B cell (primary cell): ENCODE measurements around the gene SMIM7. TPM values are rescaled to one million over a fixed set of nuclear protein-coding genes. Genes with fewer than 3 reads are reported as not detected.

Experiments used
- ATAC-seq: fragments of 200-7000 bp; cut with Tn5 transposase; one replicate; pipeline ENCODE4 v1.10.0; 2021; ENCODE audit warnings: low read depth, mild to moderate bottlenecking, moderate number of reproducible peaks, moderate library complexity
- CTCF ChIA-PET: fragments of 350-600 bp; sonication (Branson Sonifier 250); formaldehyde crosslinking; loops from one replicate; lab custom pipeline; 2021; ENCODE audit warnings: antibody characterized with exemption, inconsistent platforms; lab: Charles Lee
- POLR2A ChIA-PET: fragments of 350-600 bp; sonication (Branson Sonifier 250); formaldehyde crosslinking; loops from one replicate; lab custom pipeline; 2021; ENCODE audit warnings: antibody characterized with exemption; lab: Charles Lee
- DNase-seq: peaks from one replicate; pipeline ENCODE4 v3.0.0; 2013
- H2AFZ ChIP-seq: 2 replicates; pipeline ENCODE4 v1.6.1; 2012; ENCODE audit warnings: mild to moderate bottlenecking, low read depth, low read length; ENCODE audit not compliant: insufficient read depth, poor library complexity, severe bottlenecking
- H3K27ac ChIP-seq, 2 donors: 1 replicate in 1 of 2; 2 replicates in 1 of 2; pipeline ENCODE4 v1.5.1; 2012 to 2013; ENCODE audit warnings: low read length in 2 of 2, mild to moderate bottlenecking in 2 of 2, moderate library complexity in 1 of 2
- H3K27me3 ChIP-seq, 4 experiments: fragments of 200-600 bp in 1 of 4; sonication (generic) in 1 of 4; replicated peaks in 1 of 4; 1 replicate in 2 of 4; 2 replicates in 2 of 4; pipeline versions ENCODE4 v1.6.1 to v1.7.0; 2013 to 2016; ENCODE audit warnings: low read length in 3 of 4, mild to moderate bottlenecking in 2 of 4, mixed read lengths in 1 of 4, moderate library complexity in 1 of 4; ENCODE audit not compliant: insufficient read depth in 4 of 4, control insufficient read depth in 3 of 4; ENCODE audit errors: control extremely low read depth in 1 of 4
- H3K36me3 ChIP-seq, 2 experiments: replicated peaks in 1 of 2; 1 replicate in 1 of 2; 2 replicates in 1 of 2; pipeline versions ENCODE4 v1.6.1 to v1.7.1; 2013; ENCODE audit warnings: low read length in 1 of 2; ENCODE audit not compliant: insufficient read depth in 2 of 2, control insufficient read depth in 1 of 2; ENCODE audit errors: control extremely low read depth in 1 of 2, extremely low read depth in 1 of 2
- H3K4me1 ChIP-seq, 2 donors: fragments of 200-600 bp in 1 of 2; sonication (generic) in 1 of 2; 1 replicate in 1 of 2; 2 replicates in 1 of 2; pipeline versions ENCODE4 v1.5.1 to v1.6.1; 2013 to 2017; ENCODE audit warnings: low read length in 2 of 2; ENCODE audit not compliant: control insufficient read depth in 2 of 2, insufficient read depth in 2 of 2
- H3K4me2 ChIP-seq: replicated peaks from 2 replicates; pipeline ENCODE3; 2012; ENCODE audit warnings: mild to moderate bottlenecking, low read depth, low read length; ENCODE audit not compliant: poor library complexity, severe bottlenecking
- H3K4me3 ChIP-seq, 5 experiments: fragments of 200-600 bp in 1 of 5; sonication (generic) in 1 of 5; 1 replicate in 3 of 5; 2 replicates in 2 of 5; pipeline versions ENCODE4 v1.5.1 to v1.7.0; 2011 to 2016; ENCODE audit warnings: low read length in 4 of 5, mild to moderate bottlenecking in 4 of 5, low read depth in 2 of 5, control low read depth in 1 of 5, moderate library complexity in 1 of 5; ENCODE audit not compliant: insufficient read depth in 1 of 5; ENCODE audit errors: control extremely low read depth in 1 of 5, extremely low read depth in 1 of 5
- H3K79me2 ChIP-seq: fragments of 200-600 bp; sonication (generic); one replicate; pipeline ENCODE4 v1.6.0; 2016; ENCODE audit warnings: low read length; ENCODE audit not compliant: control insufficient read depth, insufficient read depth
- H3K9ac ChIP-seq: fragments of 200-600 bp; sonication (generic); 2 replicates; pipeline ENCODE4 v1.6.1; 2017; ENCODE audit warnings: mild to moderate bottlenecking, low read length, moderate library complexity
- H3K9me3 ChIP-seq, 3 donors: one replicate each; pipeline versions ENCODE4 v1.6.1 to v1.7.1; 2013; ENCODE audit warnings: low read length in 2 of 3; ENCODE audit not compliant: control insufficient read depth in 2 of 3, insufficient read depth in 1 of 3; ENCODE audit errors: control extremely low read depth in 1 of 3
- H4K20me1 ChIP-seq: 2 replicates; pipeline ENCODE4 v1.6.0; 2012; ENCODE audit warnings: mild to moderate bottlenecking, low read length; ENCODE audit not compliant: insufficient read depth, control insufficient read depth, poor library complexity, severe bottlenecking
- H3K27ac Mint-ChIP-seq: one replicate; pipeline ENCODE4 v1.8.0; 2021; ENCODE audit warnings: mixed read lengths
- H3K27me3 Mint-ChIP-seq: one replicate; pipeline ENCODE4 v1.8.0; 2021; ENCODE audit warnings: mixed read lengths
- H3K4me1 Mint-ChIP-seq: one replicate; pipeline ENCODE4 v1.8.0; 2021; ENCODE audit warnings: mixed read lengths
- H3K4me3 Mint-ChIP-seq: one replicate; pipeline ENCODE4 v1.8.0; 2021; ENCODE audit warnings: mixed read lengths
- H3K9me3 Mint-ChIP-seq: one replicate; pipeline ENCODE4 v1.8.0; 2022; ENCODE audit warnings: mixed read lengths; ENCODE audit not compliant: insufficient read depth
- CTCF ChIP-seq: fragments of 200-600 bp; IDR thresholded peaks from one replicate; pipeline ENCODE4 v1.8.0; 2022; ENCODE audit warnings: antibody characterized with exemption, mild to moderate bottlenecking
- EZH2 ChIP-seq: IDR thresholded peaks from 2 replicates; pipeline ENCODE4 v1.6.1; 2012; ENCODE audit warnings: borderline replicate concordance, low read depth, mild to moderate bottlenecking, moderate library complexity, low read length; ENCODE audit not compliant: insufficient read depth, poor library complexity, severe bottlenecking
- WGBS: methylation state at CpG from one replicate; pipeline ENCODE4 v1.1.5; 2013; ENCODE audit warnings: missing lambda C conversion rate; ENCODE audit not compliant: insufficient coverage; 5-methylcytosine and 5-hydroxymethylcytosine counted together
- intact Hi-C: fragments of 100-400 bp; cut with micrococcal nuclease; formaldehyde crosslinking; loops from one replicate; pipeline ENCODE4 v1.10.0; 2022
- polyA plus RNA-seq: library from polyadenylated mRNA; depleted of rRNA; stranded (reverse); fragments of >200 nt; gene quantifications from 2 replicates; pipeline ENCODE4 v1.2.3, GENCODE V29; 2012
- total RNA-seq, 2 donors: library from RNA; stranded (reverse); fragments of 120-200 nt in 1 of 2; gene quantifications; 1 replicate in 1 of 2; 2 replicates in 1 of 2; pipeline versions ENCODE4 v1.2.3 to v1.2.4, GENCODE V29; 2013 to 2022

SMIM7 gene
- total and polyA plus RNA-seq, 2 donors (not counting 1 experiment from before 2014, with no cell fraction given) = 54.7 to 133 TPM

DNA sequence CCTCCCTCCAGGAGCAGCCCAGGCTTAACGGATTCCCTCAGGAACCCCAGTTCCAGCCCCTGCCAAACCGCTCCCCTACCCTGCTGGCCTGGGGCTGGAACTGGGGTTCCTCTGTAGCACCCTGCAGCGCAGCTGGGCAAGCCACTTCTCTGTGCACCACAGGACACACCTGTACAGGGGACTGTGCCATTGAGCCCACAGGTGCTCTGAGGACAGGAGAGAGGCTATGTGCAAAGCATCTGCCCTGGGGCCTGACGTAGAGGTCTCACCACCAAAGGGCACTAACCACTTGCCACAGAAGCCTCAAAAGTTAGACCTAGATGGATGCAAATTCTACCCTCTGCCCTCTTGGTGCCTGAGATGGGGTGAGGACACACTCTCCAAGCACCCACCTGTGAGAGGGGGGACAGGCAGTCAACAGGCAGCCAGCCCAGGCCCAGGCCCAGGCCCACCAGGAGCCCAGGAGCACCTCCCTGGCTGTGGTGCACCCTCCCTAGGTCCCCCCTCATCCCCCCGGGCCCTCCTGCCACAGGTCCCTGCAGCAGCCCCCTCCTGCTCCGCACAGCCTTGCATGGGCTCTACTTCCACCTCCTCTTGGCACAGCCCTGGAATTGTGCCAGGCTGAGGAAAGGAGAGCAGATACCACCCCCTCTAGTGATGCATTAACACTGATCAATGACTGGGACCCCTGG is 60.1 kb downstream of the SMIM7 start:
- intact Hi-C loops = no loop called here
- DNase-seq (no peak), ATAC-seq (peak; percentile 52)
- Histone ChIP-seq H3K27ac (peak overlapping the region in 1 of 2 donors; percentile 33), H3K9me3 (peaks cover 0 to 5% (median 0%) of the 10 kb centered on the region in 3 donors), H3K4me3 (no peak overlapping the region), H4K20me1 (peaks cover 97% of the 10 kb centered on the region), H3K4me2 (no peak overlapping the region), H3K36me3 (peaks cover 0 to 4% of the 10 kb centered on the region in 2 experiments), H3K79me2 (peaks cover 100% of the 10 kb centered on the region), H2AFZ (no peak overlapping the region), H3K27me3 (no peaks in the 10 kb centered on the region), H3K9ac (no peak overlapping the region), H3K4me1 (peaks cover 9 to 40% of the 10 kb centered on the region in 2 donors)
- Mint-ChIP-seq H3K27me3 (no peaks in the 10 kb centered on the region), H3K27ac (peak overlapping the region; percentile 53), H3K9me3 (no peaks in the 10 kb centered on the region), H3K4me3 (no peak overlapping the region), H3K4me1 (peaks cover 68% of the 10 kb centered on the region)
- ChIA-PET CTCF (no interaction called here), POLR2A (interaction anchor here (1.2 kb wide), 1 partner anchor 12 kb away, joined by 6 read pairs; no protein-coding TSS in a partner anchor)
- 81% methylated on average over 6 of the region's 6 CpGs for WGBS
- TF ChIP-seq EZH2 (no peak), CTCF (no peak)

- Mint-ChIP-seq H3K4me1 (peaks cover 70% of the 10 kb centered on the region), H3K4me3 (no peak overlapping the region), H3K27ac (no peak overlapping the region), H3K9me3 (no peaks in the 10 kb centered on the region), H3K27me3 (no peaks in the 10 kb centered on the region)
- POLR2A ChIA-PET = no interaction called here
- H3K36me3 ChIP-seq = no peaks in the 10 kb centered on the region
- ATAC-seq (no peak), DNase-seq (no peak)
- peaks cover 0 to 5% (median 0%) of the 10 kb centered on the region in 3 donors for H3K9me3 ChIP-seq
- no peak overlapping the region for H3K9ac ChIP-seq
- H3K27ac ChIP-seq = no peak overlapping the region
- intact Hi-C loops = no loop called here
- peaks cover 96% of the 10 kb centered on the region for H4K20me1 ChIP-seq
- no peak overlapping the region for H2AFZ ChIP-seq
- 100% methylated on average over 2 of the region's 4 CpGs for WGBS
- no peak overlapping the region for H3K4me2 ChIP-seq
- peaks cover 98% of the 10 kb centered on the region for H3K79me2 ChIP-seq
- no peak overlapping the region for H3K4me3 ChIP-seq
- peaks cover 18 to 41% of the 10 kb centered on the region in 2 donors for H3K4me1 ChIP-seq
- CTCF ChIA-PET = interaction anchor here (0.5 kb wide), 1 partner anchor 11 kb away, joined by 3 read pairs; no protein-coding TSS in a partner anchor
- TF ChIP-seq EZH2 (no peak), CTCF (no peak)
- no peaks in the 10 kb centered on the region for H3K27me3 ChIP-seq
These were observed 61.1 kb downstream of the SMIM7 start for GRCh38 chr19:16598848-16599247.
